Urinary bladder (tissue), 4 donors: ENCODE data around the gene TFPI. TPM values are rescaled to one million over a fixed set of nuclear protein-coding genes. Genes with fewer than 3 reads are reported as not detected.

Experiments
- DNase-seq: peaks from one replicate; pipeline ENCODE4 v3.0.0-alpha.2; 2015; ENCODE audit errors: extremely low spot score
- H3K27ac ChIP-seq: one replicate; pipeline ENCODE4 v1.5.1; 2013; ENCODE audit warnings: low read depth, mild to moderate bottlenecking, moderate library complexity
- H3K36me3 ChIP-seq: one replicate; pipeline ENCODE4 v1.6.1; 2013; ENCODE audit warnings: mild to moderate bottlenecking, moderate library complexity; ENCODE audit not compliant: insufficient read depth
- H3K4me1 ChIP-seq: one replicate; pipeline ENCODE4 v1.6.1; 2013; ENCODE audit warnings: mild to moderate bottlenecking, moderate library complexity; ENCODE audit not compliant: insufficient read depth
- H3K4me3 ChIP-seq: one replicate; pipeline ENCODE4 v1.5.1; 2013; ENCODE audit warnings: low read depth, low read length
- WGBS: extraction: QIAGEN DNeasy Blood & Tissue Kit; methylation state at CpG from one replicate; pipeline ENCODE4 v1.1.7; 2013; 5-methylcytosine and 5-hydroxymethylcytosine counted together
- polyA plus RNA-seq: library from polyadenylated mRNA; stranded (reverse); fragments of 200-250 nt; gene quantifications from one replicate; pipeline ENCODE4 v1.2.3, GENCODE V29; 2013
- total RNA-seq: library from RNA; depleted of rRNA; stranded (reverse); fragments of >200 nt; gene quantifications from one replicate; pipeline ENCODE4 v1.2.3, GENCODE V29; 2014
- donor health status: healthy with polysubstance abuse.
- donor health status: healthy.

The TFPI gene
- total and polyA plus RNA-seq, 2 donors: 63.3 to 177 TPM

GRCh38 chr2:187497858-187498463, 56.3 kb downstream of the TFPI start:
- DNase-seq: no peak
- no peaks in the 10 kb centered on the region for H3K4me1 ChIP-seq

GRCh38 chr2:187497140-187497539, 57.1 kb downstream of the TFPI start:
- 88% methylated on average over 2 of the region's 2 CpGs for WGBS
- no peak overlapping the region for H3K27ac ChIP-seq
- no peak for DNase-seq
- no peaks in the 10 kb centered on the region for H3K36me3 ChIP-seq
- H3K4me3 ChIP-seq: no peak overlapping the region
- H3K4me1 ChIP-seq: no peaks in the 10 kb centered on the region

More at GRCh38 chr2:187497858-187498463, 56.3 kb downstream of the TFPI start:
- H3K27ac ChIP-seq: no peak overlapping the region
- WGBS: 38% methylated on average over 1 of the region's 1 CpG
- no peaks in the 10 kb centered on the region for H3K36me3 ChIP-seq
- no peak overlapping the region for H3K4me3 ChIP-seq

- no peak overlapping the region for H3K4me3 ChIP-seq
- no peak for DNase-seq
- H3K36me3 ChIP-seq: no peaks in the 10 kb centered on the region
- WGBS: 81% methylated on average over 1 of the region's 1 CpG
- no peaks in the 10 kb centered on the region for H3K4me1 ChIP-seq
- H3K27ac ChIP-seq: no peak overlapping the region
These were observed 58.9 kb downstream of the TFPI start for GRCh38 chr2:187495324-187495723.

- 99% methylated on average over 3 of the region's 3 CpGs for WGBS
- H3K36me3 ChIP-seq: no peaks in the 10 kb centered on the region
- H3K4me3 ChIP-seq: no peak overlapping the region
- no peaks in the 10 kb centered on the region for H3K4me1 ChIP-seq
- DNase-seq: no peak
- no peak overlapping the region for H3K27ac ChIP-seq
These were observed 60.2 kb downstream of the TFPI start for GRCh38 chr2:187493877-187494568.

GRCh38 chr2:187493180-187493579, 61.1 kb downstream of the TFPI start:
- Histone ChIP-seq H3K4me1 (no peaks in the 10 kb centered on the region), H3K36me3 (no peaks in the 10 kb centered on the region), H3K4me3 (no peak overlapping the region), H3K27ac (no peak overlapping the region)
- DNase-seq: no peak
- WGBS: 90% methylated on average over 5 of the region's 5 CpGs

GRCh38 chr2:187486241-187486640, 68.0 kb downstream of the TFPI start:
- no peak for DNase-seq
- no peaks in the 10 kb centered on the region for H3K4me1 ChIP-seq
- H3K27ac ChIP-seq: no peak overlapping the region
- H3K4me3 ChIP-seq: no peak overlapping the region
- no peaks in the 10 kb centered on the region for H3K36me3 ChIP-seq

- WGBS: 65% methylated on average over 1 of the region's 1 CpG
- no peak overlapping the region for H3K4me3 ChIP-seq
- H3K4me1 ChIP-seq: no peaks in the 10 kb centered on the region
- H3K36me3 ChIP-seq: no peaks in the 10 kb centered on the region
- H3K27ac ChIP-seq: no peak overlapping the region
- DNase-seq: no peak
These were observed 68.7 kb downstream of the TFPI start for GRCh38 chr2:187485523-187485922.

- 27% methylated on average over 2 of the region's 2 CpGs for WGBS
- no peak for DNase-seq
- H3K4me1 ChIP-seq: no peaks in the 10 kb centered on the region
- no peak overlapping the region for H3K27ac ChIP-seq
- H3K4me3 ChIP-seq: no peak overlapping the region
- no peaks in the 10 kb centered on the region for H3K36me3 ChIP-seq
These were observed 70.7 kb downstream of the TFPI start for GRCh38 chr2:187483537-187483936.

- H3K4me3 ChIP-seq: no peak overlapping the region
- no peaks in the 10 kb centered on the region for H3K4me1 ChIP-seq
- DNase-seq: no peak
- H3K27ac ChIP-seq: no peak overlapping the region
- 67% methylated on average over 5 of the region's 5 CpGs for WGBS
- no peaks in the 10 kb centered on the region for H3K36me3 ChIP-seq
These were observed 71.4 kb downstream of the TFPI start for GRCh38 chr2:187482796-187483195.

GRCh38 chr2:187481543-187481942, 72.7 kb downstream of the TFPI start:
- H3K4me1 ChIP-seq: no peaks in the 10 kb centered on the region
- no peak overlapping the region for H3K4me3 ChIP-seq
- WGBS: 76% methylated on average over 3 of the region's 3 CpGs
- DNase-seq: no peak
- H3K27ac ChIP-seq: no peak overlapping the region
- no peaks in the 10 kb centered on the region for H3K36me3 ChIP-seq

- no peak overlapping the region for H3K4me3 ChIP-seq
- no peak overlapping the region for H3K27ac ChIP-seq
- 95% methylated on average over 2 of the region's 2 CpGs for WGBS
- H3K4me1 ChIP-seq: no peaks in the 10 kb centered on the region
- no peak for DNase-seq
- no peaks in the 10 kb centered on the region for H3K36me3 ChIP-seq
These were observed 75.5 kb downstream of the TFPI start for GRCh38 chr2:187478719-187479118.

GRCh38 chr2:187477051-187477450, 77.2 kb downstream of the TFPI start:
- Histone ChIP-seq H3K4me3 (no peak overlapping the region), H3K27ac (no peak overlapping the region), H3K4me1 (no peaks in the 10 kb centered on the region), H3K36me3 (no peaks in the 10 kb centered on the region)
- DNase-seq: no peak

- H3K27ac ChIP-seq: no peak overlapping the region
- DNase-seq: no peak
- no peak overlapping the region for H3K4me3 ChIP-seq
- H3K36me3 ChIP-seq: no peaks in the 10 kb centered on the region
- H3K4me1 ChIP-seq: no peaks in the 10 kb centered on the region
- WGBS: 81% methylated on average over 2 of the region's 2 CpGs
These were observed 78.6 kb downstream of the TFPI start for GRCh38 chr2:187475499-187476248.

GRCh38 chr2:187470698-187471097, 83.5 kb downstream of the TFPI start:
- DNase-seq: no peak
- Histone ChIP-seq H3K36me3 (no peaks in the 10 kb centered on the region), H3K4me3 (no peak overlapping the region), H3K27ac (no peak overlapping the region), H3K4me1 (no peaks in the 10 kb centered on the region)
- WGBS: 96% methylated on average over 2 of the region's 2 CpGs
